Hematopoietic multipotent progenitor cell treated with erythropoietin and hydrocortisone succinate and interleukin-3 and kit ligand, for 17 days (in vitro differentiated cells): ENCODE measurements around the gene CA6.
"Not testable (repeated sequence)": the region's sequence is repeated elsewhere in the genome, so short reads cannot be mapped to it uniquely, and the experiment has no call there.

ENCODE experiments used
- DNase-seq: peaks from one replicate; pipeline ENCODE4 v3.0.0-alpha.2; 2015; ENCODE audit warnings: low spot score

The CA6 gene

GRCh38 chr1:8945568-8945967 is at the start of gene CA6:
TSS of gene CA6 (plus strand) at chr1:8945868. CDS start at chr1:8945887, 19 bp downstream.
- DNase-seq = no peak

GRCh38 chr1:8896775-8897174 is 48.9 kb upstream of the CA6 start:
- not testable (repeated sequence) for DNase-seq

GRCh38 chr1:8897505-8897904 is 48.2 kb upstream of the CA6 start:
- DNase-seq = not testable (repeated sequence)

- DNase-seq = not testable (repeated sequence)
Measured at GRCh38 chr1:8898418-8898817, 47.2 kb upstream of the CA6 start.

- no peak for DNase-seq
Measured at GRCh38 chr1:8899046-8899445, 46.6 kb upstream of the CA6 start.

- DNase-seq = not testable (repeated sequence)
Measured at GRCh38 chr1:8900684-8901083, 45.0 kb upstream of the CA6 start.

- DNase-seq = no peak
Measured at GRCh38 chr1:8902765-8903164, 42.9 kb upstream of the CA6 start.

- DNase-seq = no peak
Measured at GRCh38 chr1:8903410-8903809, 42.3 kb upstream of the CA6 start.

- no peak for DNase-seq
Measured at GRCh38 chr1:8903908-8904650, 41.6 kb upstream of the CA6 start.

- DNase-seq = no peak
Measured at GRCh38 chr1:8905582-8906191, 40.0 kb upstream of the CA6 start.

- DNase-seq = no peak
Measured at GRCh38 chr1:8908388-8909151, 37.1 kb upstream of the CA6 start.

GRCh38 chr1:8910331-8910730 is 35.3 kb upstream of the CA6 start:
- DNase-seq = no peak

GRCh38 chr1:8910914-8911313 is 34.8 kb upstream of the CA6 start:
- DNase-seq = no peak

- no peak for DNase-seq
Measured at GRCh38 chr1:8911416-8912309, 34.0 kb upstream of the CA6 start.

- no peak for DNase-seq
Measured at GRCh38 chr1:8913457-8913856, 32.2 kb upstream of the CA6 start.

GRCh38 chr1:8914466-8914865 is 31.2 kb upstream of the CA6 start:
- DNase-seq = no peak

- no peak for DNase-seq
Measured at GRCh38 chr1:8915446-8915845, 30.2 kb upstream of the CA6 start.

- not testable (repeated sequence) for DNase-seq
Measured at GRCh38 chr1:8917536-8917935, 28.1 kb upstream of the CA6 start.

- DNase-seq = no peak
Measured at GRCh38 chr1:8922962-8923361, 22.7 kb upstream of the CA6 start.

GRCh38 chr1:8925406-8925805 is 20.3 kb upstream of the CA6 start:
- no peak for DNase-seq

GRCh38 chr1:8925960-8926359 is 19.7 kb upstream of the CA6 start:
- no peak for DNase-seq
